Activated CD4-positive, alpha-beta T cell treated with anti-CD3 and anti-CD28 coated beads, Interleukin-2, amount 50 U/mL, for 48 hours (primary cell): ENCODE results near the gene AARS2.
A peak's percentile ranks its signal among the peaks of the same experiment; 100 is the strongest.

Experiments
- DNase-seq, 2 experiments: peaks; one replicate each; pipeline ENCODE4 v3.0.0-alpha.2; 2020

Gene AARS2

GRCh38 chr6:44298055-44298803, 14.9 kb downstream of the AARS2 start:
- DNase-seq = no peak

GRCh38 chr6:44297063-44298038, 15.8 kb downstream of the AARS2 start:
- peak; percentile 49 to 60 for DNase-seq

GRCh38 chr6:44294832-44295791, 18.0 kb downstream of the AARS2 start:
- DNase-seq = no peak

- DNase-seq = no peak
Observed at GRCh38 chr6:44292661-44293365, 20.3 kb downstream of the AARS2 start.

GRCh38 chr6:44291841-44292240, 21.3 kb downstream of the AARS2 start:
- no peak for DNase-seq

- DNase-seq = no peak
Observed at GRCh38 chr6:44289726-44290260, 23.4 kb downstream of the AARS2 start.

GRCh38 chr6:44286747-44287146, 26.4 kb downstream of the AARS2 start:
- no peak for DNase-seq

- no peak for DNase-seq
Observed at GRCh38 chr6:44286285-44286565, 26.9 kb downstream of the AARS2 start.

GRCh38 chr6:44285552-44286284, 27.4 kb downstream of the AARS2 start:
- no peak for DNase-seq

GRCh38 chr6:44284867-44285266, 28.3 kb downstream of the AARS2 start:
- no peak for DNase-seq

- DNase-seq = no peak
Observed at GRCh38 chr6:44284121-44284520, 29.0 kb downstream of the AARS2 start.

GRCh38 chr6:44278774-44279697, 34.1 kb downstream of the AARS2 start:
- DNase-seq = no peak

GRCh38 chr6:44278315-44278714, 34.8 kb downstream of the AARS2 start:
- DNase-seq = no peak

- no peak for DNase-seq
Observed at GRCh38 chr6:44277763-44278162, 35.4 kb downstream of the AARS2 start.

- DNase-seq = no peak
Observed at GRCh38 chr6:44276667-44277640, 36.2 kb downstream of the AARS2 start.

- no peak for DNase-seq
Observed at GRCh38 chr6:44275749-44276648, 37.1 kb downstream of the AARS2 start.

GRCh38 chr6:44275271-44275748, 37.8 kb downstream of the AARS2 start:
- no peak for DNase-seq

- no peak for DNase-seq
Observed at GRCh38 chr6:44273617-44274016, 39.5 kb downstream of the AARS2 start.
